MM.1S (cell line): ENCODE measurements around the gene MOSPD3.

Experiments used
- DNase-seq: peaks from one replicate; pipeline ENCODE4 v3.0.0-alpha.2; 2015
- H2AFZ ChIP-seq: fragments of 300-600 bp; sonication (generic); 2 replicates; pipeline ENCODE4 v1.6.0; 2016; ENCODE audit warnings: antibody characterized with exemption, low read length
- H3F3A ChIP-seq: fragments of 300-600 bp; sonication (generic); 2 replicates; pipeline ENCODE4 v1.6.1; 2016; ENCODE audit warnings: mild to moderate bottlenecking, antibody characterized with exemption, low read length, moderate library complexity, mixed read lengths; ENCODE audit not compliant: insufficient read depth
- H3K27ac ChIP-seq: fragments of 300-600 bp; sonication (generic); 2 replicates; pipeline ENCODE4 v1.5.1; 2016; ENCODE audit warnings: mild to moderate bottlenecking, low read length
- H3K27me3 ChIP-seq: fragments of 300-600 bp; sonication (generic); replicated peaks from 2 replicates; pipeline ENCODE4 v1.6.0; 2016; ENCODE audit warnings: low read length; ENCODE audit not compliant: insufficient read depth
- H3K36me3 ChIP-seq: fragments of 300-600 bp; sonication (generic); replicated peaks from 2 replicates; pipeline ENCODE4 v1.6.1; 2016; ENCODE audit warnings: mild to moderate bottlenecking, low read length, mixed read lengths; ENCODE audit not compliant: insufficient read depth
- H3K4me1 ChIP-seq: fragments of 300-600 bp; sonication (generic); 2 replicates; pipeline ENCODE4 v1.6.1; 2016; ENCODE audit warnings: low read length, mixed read lengths
- H3K4me2 ChIP-seq: fragments of 300-600 bp; sonication (generic); 2 replicates; pipeline ENCODE4 v1.6.0; 2016; ENCODE audit warnings: low read depth, low read length
- H3K4me3 ChIP-seq: fragments of 300-600 bp; sonication (generic); 2 replicates; pipeline ENCODE4 v1.5.1; 2016; ENCODE audit warnings: low read length, mixed read lengths
- H3K79me2 ChIP-seq: fragments of 300-600 bp; sonication (generic); 2 replicates; pipeline ENCODE4 v1.6.1; 2016; ENCODE audit warnings: mixed run types, low read length, mixed read lengths
- H3K9ac ChIP-seq: fragments of 300-600 bp; sonication (generic); 2 replicates; pipeline ENCODE4 v1.6.1; 2016; ENCODE audit warnings: low read length, mixed read lengths
- H3K9me2 ChIP-seq: fragments of 300-600 bp; sonication (generic); replicated peaks from 2 replicates; pipeline ENCODE4 v1.6.1; 2016; ENCODE audit warnings: mild to moderate bottlenecking, low read length, mixed read lengths; ENCODE audit not compliant: insufficient read depth
- H3K9me3 ChIP-seq: fragments of 300-600 bp; sonication (generic); replicated peaks from 2 replicates; pipeline ENCODE4 v1.6.1; 2016; ENCODE audit warnings: mild to moderate bottlenecking, low read length, mixed read lengths; ENCODE audit not compliant: insufficient read depth
- H4K20me1 ChIP-seq: fragments of 300-600 bp; sonication (generic); 2 replicates; pipeline ENCODE4 v1.6.1; 2016; ENCODE audit warnings: mild to moderate bottlenecking, low read length, moderate library complexity, mixed read lengths; ENCODE audit not compliant: insufficient read depth
- EZH2 ChIP-seq: fragments of 300-600 bp; sonication (generic); optimal IDR thresholded peaks from 2 replicates; pipeline ENCODE3; 2017; ENCODE audit warnings: low read depth, mild to moderate bottlenecking, antibody characterized with exemption, low read length, mixed read lengths
- EZH2phosphoT487 ChIP-seq: fragments of 300-600 bp; sonication (generic); IDR thresholded peaks from 2 replicates; pipeline ENCODE4 v1.6.1; 2018; ENCODE audit warnings: antibody characterized with exemption, low read length
- TF ChIP-seq, protein P1 (sequence below): fragments of 300-600 bp; sonication (generic); IDR thresholded peaks from 2 replicates; pipeline ENCODE4 v1.5.1; 2016; ENCODE audit warnings: antibody characterized with exemption, low read length, mixed read lengths

The MOSPD3 gene

DNA sequence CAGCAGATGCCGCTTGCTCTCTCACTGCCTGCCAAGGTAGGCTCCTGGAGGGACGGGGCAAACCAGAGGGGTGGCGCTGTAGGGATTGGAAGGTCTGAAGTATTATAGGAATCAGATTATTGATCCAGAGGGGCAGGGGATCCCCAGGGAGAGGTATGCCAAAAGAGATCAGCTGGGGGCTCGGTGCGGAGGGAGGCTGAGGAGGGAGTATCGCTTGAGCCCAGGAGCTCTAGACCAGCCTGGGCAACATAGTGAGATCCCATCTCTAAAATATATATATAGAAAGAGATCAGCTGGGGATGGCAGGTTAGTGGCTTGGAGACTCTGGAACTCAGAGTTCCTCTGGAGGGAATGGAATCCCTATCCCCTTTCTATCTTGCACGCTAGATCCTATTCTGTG, 17.2 kb upstream of the MOSPD3 start:
- Histone ChIP-seq H3F3A (no peaks in the 10 kb centered on the region), H3K27me3 (peaks cover 68% of the 10 kb centered on the region), H3K4me3 (no peak overlapping the region), H3K9me3 (no peaks in the 10 kb centered on the region), H4K20me1 (no peaks in the 10 kb centered on the region), H3K4me2 (no peak overlapping the region), H3K4me1 (no peaks in the 10 kb centered on the region), H3K36me3 (no peaks in the 10 kb centered on the region), H3K9ac (no peak overlapping the region), H3K9me2 (no peaks in the 10 kb centered on the region), H3K27ac (no peak overlapping the region), H3K79me2 (no peaks in the 10 kb centered on the region), H2AFZ (no peak overlapping the region)
- TF ChIP-seq EZH2phosphoT487, result no peak
- TF ChIP-seq EZH2, result no peak
- TF ChIP-seq, protein P1, sequence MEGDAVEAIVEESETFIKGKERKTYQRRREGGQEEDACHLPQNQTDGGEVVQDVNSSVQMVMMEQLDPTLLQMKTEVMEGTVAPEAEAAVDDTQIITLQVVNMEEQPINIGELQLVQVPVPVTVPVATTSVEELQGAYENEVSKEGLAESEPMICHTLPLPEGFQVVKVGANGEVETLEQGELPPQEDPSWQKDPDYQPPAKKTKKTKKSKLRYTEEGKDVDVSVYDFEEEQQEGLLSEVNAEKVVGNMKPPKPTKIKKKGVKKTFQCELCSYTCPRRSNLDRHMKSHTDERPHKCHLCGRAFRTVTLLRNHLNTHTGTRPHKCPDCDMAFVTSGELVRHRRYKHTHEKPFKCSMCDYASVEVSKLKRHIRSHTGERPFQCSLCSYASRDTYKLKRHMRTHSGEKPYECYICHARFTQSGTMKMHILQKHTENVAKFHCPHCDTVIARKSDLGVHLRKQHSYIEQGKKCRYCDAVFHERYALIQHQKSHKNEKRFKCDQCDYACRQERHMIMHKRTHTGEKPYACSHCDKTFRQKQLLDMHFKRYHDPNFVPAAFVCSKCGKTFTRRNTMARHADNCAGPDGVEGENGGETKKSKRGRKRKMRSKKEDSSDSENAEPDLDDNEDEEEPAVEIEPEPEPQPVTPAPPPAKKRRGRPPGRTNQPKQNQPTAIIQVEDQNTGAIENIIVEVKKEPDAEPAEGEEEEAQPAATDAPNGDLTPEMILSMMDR, result no peak
- DNase-seq, result no peak

DNA sequence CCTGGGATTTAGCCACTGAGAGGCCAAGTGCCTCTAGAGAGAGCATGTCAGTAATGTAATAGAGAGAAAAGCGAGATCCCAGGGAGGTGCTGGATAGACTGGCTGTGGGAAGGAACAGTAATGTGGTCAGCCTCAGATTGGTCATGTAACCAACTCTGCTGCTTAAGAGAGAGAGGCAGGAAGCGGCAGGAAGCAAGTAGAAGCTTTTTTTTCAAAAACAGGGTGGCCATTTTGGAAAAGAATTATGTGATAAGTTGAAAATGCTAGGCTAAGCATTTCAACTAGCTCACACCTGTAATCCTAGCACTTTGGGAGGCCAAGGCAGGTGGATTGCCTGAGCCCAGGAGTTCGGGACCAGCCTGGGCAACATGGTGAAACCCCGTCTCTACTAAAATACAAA, 13.9 kb upstream of the MOSPD3 start:
- no peak for TF ChIP-seq EZH2phosphoT487
- TF ChIP-seq, protein P1, result no peak
- TF ChIP-seq EZH2, result no peak
- no peak for DNase-seq
- no peaks in the 10 kb centered on the region for H3K9me3 ChIP-seq
- H3K4me2 ChIP-seq, result no peak overlapping the region
- H2AFZ ChIP-seq, result no peak overlapping the region
- no peak overlapping the region for H3K4me3 ChIP-seq
- no peak overlapping the region for H3K9ac ChIP-seq
- H3K27me3 ChIP-seq, result peaks cover 66% of the 10 kb centered on the region
- H3F3A ChIP-seq, result no peaks in the 10 kb centered on the region
- H3K9me2 ChIP-seq, result no peaks in the 10 kb centered on the region
- no peak overlapping the region for H3K27ac ChIP-seq
- no peaks in the 10 kb centered on the region for H3K79me2 ChIP-seq
- no peaks in the 10 kb centered on the region for H3K4me1 ChIP-seq
- H3K36me3 ChIP-seq, result no peaks in the 10 kb centered on the region
- H4K20me1 ChIP-seq, result no peaks in the 10 kb centered on the region

DNA sequence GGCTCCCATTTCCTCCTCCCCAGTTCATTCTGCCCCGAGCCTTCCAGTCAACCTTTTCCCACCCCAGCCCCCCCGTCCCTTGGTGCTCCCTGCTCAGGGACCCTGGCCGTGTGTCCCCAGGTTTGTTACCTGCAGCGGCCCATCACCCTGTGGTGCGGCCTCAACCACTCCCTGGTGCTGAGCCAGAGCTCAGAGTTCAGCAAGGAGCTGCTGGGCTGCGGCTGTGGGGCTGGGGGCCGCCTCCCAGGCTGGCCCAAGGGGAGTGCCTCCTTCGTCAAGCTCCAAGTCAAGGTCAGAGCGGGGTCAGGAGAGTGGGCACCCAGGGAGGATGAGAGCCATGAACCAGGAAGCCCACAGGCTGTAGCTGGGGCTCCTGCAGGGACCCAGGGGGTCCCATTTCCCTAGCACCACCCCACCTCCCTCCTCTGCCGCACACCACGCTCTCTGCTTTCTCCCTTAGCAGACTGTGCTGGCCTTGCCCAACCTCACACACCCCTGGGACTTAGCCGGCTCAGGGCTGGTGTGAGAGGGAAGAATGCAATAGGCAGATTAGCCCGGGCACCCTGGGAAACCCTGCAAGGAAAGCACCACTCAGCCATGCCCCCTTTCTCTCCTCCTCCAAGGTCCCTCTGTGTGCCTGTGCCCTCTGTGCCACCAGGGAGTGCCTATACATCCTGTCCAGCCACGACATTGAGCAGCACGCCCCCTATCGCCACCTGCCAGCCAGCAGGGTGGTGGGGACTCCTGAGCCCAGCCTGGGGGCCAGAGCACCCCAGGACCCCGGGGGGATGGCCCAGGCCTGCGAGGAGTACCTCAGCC, 12.2 kb upstream of the MOSPD3 start:
- H4K20me1 ChIP-seq, result no peaks in the 10 kb centered on the region
- DNase-seq, result no peak
- TF ChIP-seq, protein P1, result peak; percentile 35
- TF ChIP-seq EZH2phosphoT487, result no peak
- TF ChIP-seq EZH2, result no peak
- no peak overlapping the region for H2AFZ ChIP-seq
- no peak overlapping the region for H3K4me3 ChIP-seq
- H3K9me2 ChIP-seq, result no peaks in the 10 kb centered on the region
- no peak overlapping the region for H3K4me2 ChIP-seq
- H3K79me2 ChIP-seq, result no peaks in the 10 kb centered on the region
- no peak overlapping the region for H3K27ac ChIP-seq
- no peaks in the 10 kb centered on the region; the same call in 1 of the 2 replicates for H3K4me1 ChIP-seq
- H3K9me3 ChIP-seq, result no peaks in the 10 kb centered on the region
- no peaks in the 10 kb centered on the region for H3F3A ChIP-seq
- H3K36me3 ChIP-seq, result no peaks in the 10 kb centered on the region
- H3K27me3 ChIP-seq, result peaks cover 65% of the 10 kb centered on the region
- no peak overlapping the region for H3K9ac ChIP-seq
